ENCODE measurements around the gene USPL1. TPM values are rescaled to one million over a fixed set of nuclear protein-coding genes. Genes with fewer than 3 reads are reported as not detected.

Gene USPL1
- total RNA-seq, 1 donor: 21.2 TPM

GRCh38 chr13:30685987-30686386, 68.3 kb downstream of the USPL1 start:
- DNase-seq (ENCODE audit: low read depth): no peak
- TF ChIP-seq CTCF (IDR thresholded peaks at IDR 0.05; ENCODE audit: insufficient read depth, low read depth, low read length): no peak
- no peak overlapping the region for H3K4me3 ChIP-seq (ENCODE audit: low read depth, low read length)

GRCh38 chr13:30687601-30688000, 69.9 kb downstream of the USPL1 start:
- DNase-seq (ENCODE audit: low read depth): no peak
- TF ChIP-seq CTCF (IDR thresholded peaks at IDR 0.05; ENCODE audit: insufficient read depth, low read depth, low read length): no peak
- no peak overlapping the region for H3K4me3 ChIP-seq (ENCODE audit: low read depth, low read length)

GRCh38 chr13:30689752-30690151, 72.0 kb downstream of the USPL1 start:
- no peak overlapping the region for H3K4me3 ChIP-seq (ENCODE audit: low read depth, low read length)
- DNase-seq (ENCODE audit: low read depth): no peak
- TF ChIP-seq CTCF (IDR thresholded peaks at IDR 0.05; ENCODE audit: insufficient read depth, low read depth, low read length): no peak

GRCh38 chr13:30690282-30691188, 72.8 kb downstream of the USPL1 start:
- no peak for TF ChIP-seq CTCF (IDR thresholded peaks at IDR 0.05; ENCODE audit: insufficient read depth, low read depth, low read length)
- peak overlapping the region; percentile 50 for H3K4me3 ChIP-seq (ENCODE audit: low read depth, low read length)
- DNase-seq (ENCODE audit: low read depth): peak; percentile 98

GRCh38 chr13:30692113-30692512, 74.4 kb downstream of the USPL1 start:
- no peak for TF ChIP-seq CTCF (IDR thresholded peaks at IDR 0.05; ENCODE audit: insufficient read depth, low read depth, low read length)
- no peak for DNase-seq (ENCODE audit: low read depth)
- no peak overlapping the region for H3K4me3 ChIP-seq (ENCODE audit: low read depth, low read length)

GRCh38 chr13:30696278-30697176, 78.8 kb downstream of the USPL1 start:
- H3K4me3 ChIP-seq (ENCODE audit: low read depth, low read length): no peak overlapping the region
- TF ChIP-seq CTCF (IDR thresholded peaks at IDR 0.05; ENCODE audit: insufficient read depth, low read depth, low read length): no peak
- DNase-seq (ENCODE audit: low read depth): peak; percentile 40
